Activated CD4-positive, alpha-beta memory T cell treated with anti-CD3 and anti-CD28 coated beads, Interleukin-2, amount 10 ng/mL, durations not matched to agents 7 days and 5 days (primary cell): Measurements from ENCODE around the gene GLP1R. TPM values are rescaled to one million over a fixed set of nuclear protein-coding genes. Genes with fewer than 3 reads are reported as not detected.

Experiments used
- CTCF ChIA-PET: fragments of 350-600 bp; sonication (Branson Sonifier 250); formaldehyde crosslinking; loops from one replicate; lab custom pipeline; 2021; ENCODE audit warnings: antibody characterized with exemption, inconsistent platforms; lab: Charles Lee
- POLR2A ChIA-PET: fragments of 350-600 bp; sonication (Branson Sonifier 250); formaldehyde crosslinking; loops from one replicate; lab custom pipeline; 2021; ENCODE audit warnings: antibody characterized with exemption; lab: Charles Lee
- DNase-seq: peaks from one replicate; pipeline ENCODE4 v3.0.0-alpha.2; 2020
- H3K27ac Mint-ChIP-seq: one replicate; pipeline ENCODE4 v1.8.0; 2021; ENCODE audit warnings: mild to moderate bottlenecking, mixed read lengths
- H3K27me3 Mint-ChIP-seq: one replicate; pipeline ENCODE4 v1.8.0; 2021; ENCODE audit warnings: mixed read lengths
- H3K36me3 Mint-ChIP-seq: one replicate; pipeline ENCODE4 v1.8.0; 2021; ENCODE audit warnings: low read depth, mixed read lengths
- H3K4me1 Mint-ChIP-seq: one replicate; pipeline ENCODE4 v1.8.0; 2021; ENCODE audit warnings: mixed read lengths
- H3K4me3 Mint-ChIP-seq: one replicate; pipeline ENCODE4 v1.8.0; 2021; ENCODE audit warnings: mild to moderate bottlenecking, mixed read lengths
- H3K9me3 Mint-ChIP-seq: one replicate; pipeline ENCODE4 v1.8.0; 2021; ENCODE audit warnings: mixed read lengths
- total RNA-seq, 2 experiments: library from RNA; stranded (reverse); gene quantifications; one replicate each; pipeline ENCODE4 v1.2.3, GENCODE V29; 2021

Gene GLP1R
- total RNA-seq, 2 experiments from 2014 or later: not detected

DNA sequence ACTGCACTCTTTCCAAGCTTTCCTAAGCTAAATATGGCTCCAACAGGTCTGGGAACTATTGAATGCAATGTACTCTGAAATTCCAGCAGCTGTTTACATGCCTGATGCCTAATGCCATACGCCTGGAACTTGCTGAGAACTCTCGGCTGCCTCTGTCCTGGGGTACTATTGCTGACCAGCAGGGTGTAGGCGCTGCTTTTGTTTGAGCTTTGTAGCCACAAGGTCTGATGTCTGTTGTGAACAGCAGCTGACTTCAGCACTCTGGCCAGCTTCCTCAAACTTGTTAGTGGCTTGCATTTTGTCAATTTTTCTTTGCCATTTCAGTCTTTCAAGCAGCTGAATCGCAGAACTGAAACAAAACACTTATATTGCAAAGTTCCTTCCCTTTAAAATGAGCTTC, 39.8 kb downstream of the GLP1R start:
- H3K9me3 Mint-ChIP-seq: no peaks in the 10 kb centered on the region
- no peak overlapping the region for H3K27ac Mint-ChIP-seq
- H3K4me3 Mint-ChIP-seq: no peak overlapping the region
- H3K27me3 Mint-ChIP-seq: peaks cover 68% of the 10 kb centered on the region
- H3K36me3 Mint-ChIP-seq: no peaks in the 10 kb centered on the region
- ChIA-PET POLR2A (interaction anchor here (2.1 kb wide), 1 partner anchor 26 kb away, joined by 8 read pairs; the partner anchor contains the start of gene SAYSD1), CTCF (interaction anchor here (1.0 to 1.6 kb wide), 3 partner anchors 14 to 215 kb away, joined by 3 to 4 read pairs (median 4); no protein-coding TSS in a partner anchor)
- peaks cover 11% of the 10 kb centered on the region for H3K4me1 Mint-ChIP-seq
- no peak for DNase-seq

DNA sequence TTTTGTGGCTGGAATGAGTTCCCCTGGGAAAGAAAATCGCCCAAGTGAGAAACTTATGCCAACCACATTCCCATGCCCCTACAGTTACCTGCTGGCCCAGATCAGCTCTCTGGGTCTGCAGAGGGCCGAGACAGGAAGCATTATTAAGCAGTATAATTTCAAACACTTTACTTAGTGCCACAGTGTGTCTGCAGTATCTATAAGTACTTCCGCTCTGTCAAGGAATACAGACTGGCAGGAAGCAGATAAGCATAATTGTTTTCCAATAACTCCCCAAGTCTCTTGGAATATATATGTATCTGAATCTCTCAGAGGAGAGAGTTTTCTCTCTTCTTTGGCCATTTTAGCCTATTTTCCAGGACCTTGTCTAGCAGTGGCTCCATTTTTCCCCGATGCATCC, 41.5 kb downstream of the GLP1R start:
- Mint-ChIP-seq H3K27me3 (peaks cover 66% of the 10 kb centered on the region), H3K4me3 (no peak overlapping the region), H3K27ac (no peak overlapping the region), H3K9me3 (no peaks in the 10 kb centered on the region), H3K4me1 (peaks cover 11% of the 10 kb centered on the region), H3K36me3 (no peaks in the 10 kb centered on the region)
- DNase-seq: no peak
- CTCF ChIA-PET: interaction anchor here (1.5 kb wide), 1 partner anchor 218 kb away, joined by 3 read pairs; no protein-coding TSS in a partner anchor
- POLR2A ChIA-PET: no interaction called here

DNA sequence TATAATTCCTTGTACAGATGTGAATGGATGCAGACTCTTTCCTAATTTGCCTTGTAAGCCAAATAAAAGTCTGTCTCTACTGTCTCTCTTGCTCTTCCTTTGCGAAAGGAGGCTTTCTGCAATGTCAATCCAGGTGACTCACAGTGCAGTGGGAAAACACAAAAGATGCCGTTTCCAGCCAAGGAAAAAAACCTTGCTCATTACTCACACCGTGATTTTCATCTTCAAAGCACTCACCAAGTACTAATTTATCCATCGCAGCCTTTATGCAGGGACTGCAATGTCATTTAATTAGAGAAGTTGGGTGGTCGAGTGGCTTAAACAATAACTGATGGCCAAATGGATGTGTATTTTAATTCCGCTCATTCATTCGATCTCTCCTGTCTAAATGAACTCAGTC, 42.6 kb downstream of the GLP1R start:
- H3K4me1 Mint-ChIP-seq: peaks cover 7% of the 10 kb centered on the region
- H3K36me3 Mint-ChIP-seq: no peaks in the 10 kb centered on the region
- no peak for DNase-seq
- CTCF ChIA-PET: interaction anchor here (1.5 kb wide), 1 partner anchor 217 kb away, joined by 3 read pairs; no protein-coding TSS in a partner anchor
- H3K9me3 Mint-ChIP-seq: no peaks in the 10 kb centered on the region
- H3K27ac Mint-ChIP-seq: no peak overlapping the region
- H3K27me3 Mint-ChIP-seq: peaks cover 57% of the 10 kb centered on the region
- H3K4me3 Mint-ChIP-seq: no peak overlapping the region
- POLR2A ChIA-PET: no interaction called here

DNA sequence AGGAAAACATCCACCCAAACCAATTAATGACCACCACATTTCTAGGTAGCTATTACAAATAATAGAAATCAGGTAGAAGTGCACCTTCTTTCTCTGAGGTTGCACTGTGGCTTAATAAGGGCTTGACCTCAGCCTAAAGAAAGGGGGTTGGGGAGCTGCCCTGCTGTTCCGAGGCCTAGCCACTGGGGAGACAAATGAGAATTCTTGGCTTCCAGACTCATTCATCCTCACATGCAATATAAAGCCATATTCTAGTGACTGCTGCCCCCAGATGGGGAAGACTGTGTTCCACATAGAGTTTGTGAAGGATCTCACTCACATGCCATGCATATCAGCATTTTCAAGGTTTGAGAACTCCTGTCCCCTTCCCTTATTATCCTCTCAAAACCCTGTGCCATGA, 43.5 kb downstream of the GLP1R start:
- POLR2A ChIA-PET: no interaction called here
- H3K27me3 Mint-ChIP-seq: peaks cover 48% of the 10 kb centered on the region
- H3K4me1 Mint-ChIP-seq: no peaks in the 10 kb centered on the region
- no peak overlapping the region for H3K4me3 Mint-ChIP-seq
- no peak overlapping the region for H3K27ac Mint-ChIP-seq
- H3K9me3 Mint-ChIP-seq: no peaks in the 10 kb centered on the region
- CTCF ChIA-PET: no interaction called here
- no peaks in the 10 kb centered on the region for H3K36me3 Mint-ChIP-seq
- no peak for DNase-seq

DNA sequence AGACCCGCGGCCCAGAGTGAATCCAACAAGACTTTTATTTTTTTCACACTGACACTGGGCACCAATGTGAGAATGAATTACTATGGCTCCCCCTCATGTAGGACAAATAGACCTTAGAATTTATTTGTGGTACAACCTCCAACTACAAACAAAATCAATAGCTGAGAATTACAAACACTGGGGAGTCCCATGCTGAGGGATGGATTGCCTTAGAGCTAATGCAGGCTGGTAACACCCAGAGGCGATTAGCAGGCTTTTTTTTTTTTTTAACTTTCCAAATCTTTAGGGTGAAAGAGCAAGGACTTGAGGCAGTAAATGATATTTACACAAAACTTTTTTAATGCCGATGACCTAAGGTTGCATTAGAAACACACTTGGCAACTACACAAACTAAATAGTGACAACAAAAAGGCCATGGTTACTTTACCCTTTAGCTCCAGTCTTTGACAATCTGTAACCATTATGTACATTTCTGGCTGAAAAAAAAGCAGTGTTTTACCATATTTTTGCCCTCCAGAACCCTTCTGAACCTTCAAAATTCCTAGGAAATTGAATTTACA, 44.6 kb downstream of the GLP1R start:
- H3K4me3 Mint-ChIP-seq: no peak overlapping the region
- DNase-seq: no peak

DNA sequence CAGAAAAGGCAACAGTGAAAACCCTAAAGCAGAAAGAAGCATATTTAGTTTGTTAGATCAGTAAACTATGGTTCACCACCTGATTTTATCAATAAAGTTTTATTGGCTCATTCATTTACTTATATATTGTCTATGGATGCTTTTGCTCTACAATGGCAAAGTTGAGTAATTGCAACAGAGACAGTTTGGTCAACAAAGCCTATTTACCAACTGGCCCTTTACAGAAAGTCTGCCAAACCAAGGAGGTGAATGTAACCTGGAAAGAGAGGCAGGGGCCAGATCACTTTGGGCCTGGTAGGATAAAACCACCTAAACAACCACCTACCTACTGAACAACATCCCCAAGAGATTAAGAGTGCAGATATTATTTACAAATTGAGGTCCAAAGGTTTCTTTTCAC, 47.0 kb downstream of the GLP1R start:
- DNase-seq: no peak
- Mint-ChIP-seq H3K4me3 (no peak overlapping the region), H3K4me1 (peaks cover 3% of the 10 kb centered on the region), H3K36me3 (no peaks in the 10 kb centered on the region), H3K9me3 (no peaks in the 10 kb centered on the region), H3K27me3 (peaks cover 19% of the 10 kb centered on the region), H3K27ac (no peak overlapping the region)
- POLR2A ChIA-PET: no interaction called here
- CTCF ChIA-PET: no interaction called here

More for the DNA sequence above, 44.6 kb downstream of the GLP1R start:
- Mint-ChIP-seq H3K27ac (no peak overlapping the region), H3K36me3 (no peaks in the 10 kb centered on the region), H3K9me3 (no peaks in the 10 kb centered on the region), H3K27me3 (peaks cover 37% of the 10 kb centered on the region), H3K4me1 (no peaks in the 10 kb centered on the region)
- ChIA-PET CTCF (no interaction called here), POLR2A (interaction anchor here (0.6 kb wide), 1 partner anchor 1567 kb away, joined by 3 read pairs; no protein-coding TSS in a partner anchor)

DNA sequence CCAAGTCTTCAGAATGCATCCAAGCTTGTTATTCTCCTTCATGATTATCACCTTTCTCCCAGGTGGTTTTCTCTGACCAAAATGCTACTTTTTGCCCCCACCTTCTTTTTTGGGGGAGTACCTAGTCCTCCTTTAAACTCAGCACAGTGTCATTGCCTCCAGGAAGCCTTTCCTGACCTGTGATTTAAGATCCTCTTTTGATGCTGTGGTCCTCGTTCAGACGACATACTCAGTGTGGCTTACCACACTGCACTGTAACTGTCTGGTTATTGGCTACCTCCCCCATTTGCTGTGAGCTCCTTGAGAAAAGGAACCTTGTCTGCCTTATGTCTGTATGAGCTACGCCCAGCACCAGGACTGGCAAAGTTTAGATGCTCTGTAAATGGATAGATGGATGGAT, 51.8 kb downstream of the GLP1R start:
- peaks cover 3% of the 10 kb centered on the region for H3K4me1 Mint-ChIP-seq
- no peak overlapping the region for H3K27ac Mint-ChIP-seq
- no peaks in the 10 kb centered on the region for H3K9me3 Mint-ChIP-seq
- H3K4me3 Mint-ChIP-seq: no peak overlapping the region
- DNase-seq: no peak
- ChIA-PET POLR2A (interaction anchor here (0.8 to 1.0 kb wide), 2 partner anchors 11 to 16 kb away, joined by 3 read pairs; no protein-coding TSS in a partner anchor), CTCF (interaction anchor here (0.6 kb wide), 1 partner anchor 36 kb away, joined by 4 read pairs; no protein-coding TSS in a partner anchor)
- peaks cover 9% of the 10 kb centered on the region for H3K36me3 Mint-ChIP-seq
- H3K27me3 Mint-ChIP-seq: no peaks in the 10 kb centered on the region

DNA sequence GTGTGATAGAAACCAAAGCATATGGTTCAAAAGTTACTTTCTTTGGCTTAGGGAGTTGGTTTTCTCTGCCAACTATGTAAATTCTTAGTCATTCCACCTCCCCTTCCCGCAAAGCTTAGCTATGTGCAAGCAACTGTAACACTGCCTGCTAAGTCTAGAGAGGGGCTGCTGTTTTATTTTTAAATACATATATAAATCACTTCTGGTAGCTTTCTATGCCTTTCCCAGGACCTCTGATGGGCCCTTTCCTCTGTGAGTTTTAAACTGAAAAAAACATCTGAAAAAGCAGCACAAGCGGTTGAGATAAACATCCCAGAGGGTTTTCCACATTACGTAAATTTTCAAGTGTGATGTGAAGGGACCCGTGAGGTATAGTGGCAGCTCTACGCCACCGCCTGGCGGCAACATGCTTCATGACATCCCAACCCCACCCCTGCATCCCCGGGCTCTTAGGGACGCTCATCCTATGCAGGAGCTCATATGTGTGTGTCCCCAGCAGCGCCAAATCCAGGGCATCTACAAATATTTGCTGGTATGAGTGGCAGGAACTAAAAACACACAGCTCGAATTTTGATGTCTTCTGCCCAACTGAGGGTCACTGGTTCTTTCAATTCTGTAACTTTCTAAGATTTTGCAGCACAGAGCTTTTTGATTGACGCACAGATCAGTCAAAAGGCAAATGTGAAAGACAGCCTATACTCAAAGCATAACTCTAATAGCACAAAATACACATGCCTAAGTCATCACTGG, 53.7 kb downstream of the GLP1R start:
- peaks cover 11% of the 10 kb centered on the region for H3K36me3 Mint-ChIP-seq
- ChIA-PET CTCF (interaction anchor here (1.0 to 2.0 kb wide), 6 partner anchors 9 to 230 kb away, joined by 3 to 12 read pairs (median 4); partner anchors contain the start of gene SAYSD1), POLR2A (interaction anchor here (1.9 to 2.1 kb wide), 2 partner anchors 9 to 12 kb away, joined by 7 to 9 read pairs; partner anchors contain the start of gene SAYSD1)
- peaks cover 3% of the 10 kb centered on the region for H3K4me1 Mint-ChIP-seq
- H3K4me3 Mint-ChIP-seq: no peak overlapping the region
- no peaks in the 10 kb centered on the region for H3K9me3 Mint-ChIP-seq
- H3K27me3 Mint-ChIP-seq: no peaks in the 10 kb centered on the region
- DNase-seq: no peak
- H3K27ac Mint-ChIP-seq: no peak overlapping the region

DNA sequence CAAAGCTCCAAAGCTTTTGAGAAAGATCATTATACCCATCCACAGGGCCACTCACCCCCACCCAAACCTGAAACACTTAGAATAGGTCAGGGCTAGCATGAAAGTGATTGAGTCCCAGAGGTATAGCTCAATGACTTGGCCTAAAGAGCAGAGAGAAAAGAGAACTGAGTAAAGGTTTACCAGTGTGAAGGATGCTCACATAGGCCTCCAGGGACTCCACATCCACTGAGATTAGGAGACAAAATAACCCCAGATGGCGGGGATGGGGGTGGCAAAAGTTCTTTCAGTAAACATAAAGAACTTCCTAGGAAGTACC, 54.2 kb downstream of the GLP1R start:
- H3K9me3 Mint-ChIP-seq: no peaks in the 10 kb centered on the region
- peaks cover 3% of the 10 kb centered on the region for H3K4me1 Mint-ChIP-seq
- H3K36me3 Mint-ChIP-seq: peaks cover 11% of the 10 kb centered on the region
- H3K4me3 Mint-ChIP-seq: no peak overlapping the region
- ChIA-PET CTCF (interaction anchor here (1.0 to 2.0 kb wide), 5 partner anchors 9 to 230 kb away, joined by 3 to 12 read pairs (median 4); partner anchors contain the start of gene SAYSD1), POLR2A (interaction anchor here (1.9 to 2.1 kb wide), 2 partner anchors 9 to 12 kb away, joined by 7 to 9 read pairs; partner anchors contain the start of gene SAYSD1)
- H3K27me3 Mint-ChIP-seq: no peaks in the 10 kb centered on the region
- no peak for DNase-seq
- H3K27ac Mint-ChIP-seq: no peak overlapping the region

DNA sequence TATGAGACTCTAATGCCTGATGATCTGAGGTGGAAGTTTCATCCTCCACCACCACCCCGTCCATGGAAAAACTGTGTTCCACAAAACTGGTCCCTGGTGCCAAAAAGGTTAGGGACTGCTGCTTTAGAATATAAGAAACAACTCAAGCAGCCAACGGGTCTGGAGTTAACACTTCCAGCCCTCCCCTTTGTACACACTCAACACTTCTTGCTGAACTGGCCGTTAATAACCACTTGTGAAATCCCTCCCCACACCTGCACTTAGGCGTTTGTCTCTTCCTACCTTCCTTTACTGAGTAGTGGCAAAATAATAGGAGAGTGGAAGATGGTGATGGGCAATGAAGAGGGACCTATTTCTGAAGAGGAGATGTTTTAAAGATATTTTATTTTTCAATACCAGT, 55.9 kb downstream of the GLP1R start:
- H3K27ac Mint-ChIP-seq: no peak overlapping the region
- H3K4me3 Mint-ChIP-seq: no peak overlapping the region
- DNase-seq: no peak
- ChIA-PET CTCF (no interaction called here), POLR2A (no interaction called here)
- H3K4me1 Mint-ChIP-seq: peaks cover 3% of the 10 kb centered on the region
- H3K27me3 Mint-ChIP-seq: no peaks in the 10 kb centered on the region
- H3K9me3 Mint-ChIP-seq: no peaks in the 10 kb centered on the region
- peaks cover 17% of the 10 kb centered on the region for H3K36me3 Mint-ChIP-seq

DNA sequence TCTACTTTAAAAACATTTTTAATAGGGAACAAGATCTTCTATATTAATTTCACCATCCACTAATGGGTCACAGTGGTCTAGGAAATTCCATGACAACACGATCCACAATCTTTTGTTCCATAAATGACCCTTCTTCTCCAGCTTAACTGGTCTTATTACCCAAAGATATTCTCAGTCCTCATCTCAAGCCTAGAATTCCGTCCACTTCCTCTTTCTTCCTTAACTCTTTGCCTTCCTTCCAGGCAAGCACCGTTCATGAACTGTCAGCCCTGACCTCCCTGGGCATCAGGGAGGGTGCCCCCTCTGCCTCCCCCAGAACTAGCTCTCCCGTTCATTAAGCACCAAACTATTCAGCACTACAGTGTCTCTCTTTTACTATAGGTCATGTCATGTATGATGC, 58.5 kb downstream of the GLP1R start:
- ChIA-PET POLR2A (no interaction called here), CTCF (no interaction called here)
- peaks cover 20% of the 10 kb centered on the region for H3K4me1 Mint-ChIP-seq
- H3K27ac Mint-ChIP-seq: no peak overlapping the region
- no peaks in the 10 kb centered on the region for H3K9me3 Mint-ChIP-seq
- peaks cover 20% of the 10 kb centered on the region for H3K36me3 Mint-ChIP-seq
- H3K27me3 Mint-ChIP-seq: no peaks in the 10 kb centered on the region
- no peak for DNase-seq
- H3K4me3 Mint-ChIP-seq: no peak overlapping the region

DNA sequence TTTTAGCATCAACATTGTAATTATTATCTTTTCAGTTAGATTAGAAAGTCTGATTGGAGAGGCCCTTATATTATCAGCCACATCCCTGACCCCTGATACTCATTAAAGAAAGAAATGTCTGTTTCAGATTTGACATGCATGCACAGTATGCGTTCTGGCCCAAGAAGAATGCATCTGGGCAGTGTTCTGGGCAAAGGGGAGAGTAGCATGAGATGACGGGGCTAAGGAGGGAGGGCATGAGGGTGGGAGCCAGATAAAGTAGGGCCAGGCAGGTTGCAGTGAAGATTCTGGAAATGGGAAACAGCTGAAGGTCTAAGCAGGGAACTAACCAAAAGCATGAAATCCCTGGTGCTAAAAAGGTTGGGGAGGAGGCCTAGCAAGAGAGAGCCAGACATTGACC, 59.1 kb downstream of the GLP1R start:
- DNase-seq: no peak
- Mint-ChIP-seq H3K27ac (no peak overlapping the region), H3K27me3 (no peaks in the 10 kb centered on the region), H3K9me3 (no peaks in the 10 kb centered on the region), H3K4me3 (no peak overlapping the region), H3K36me3 (peaks cover 25% of the 10 kb centered on the region), H3K4me1 (peaks cover 26% of the 10 kb centered on the region)
- POLR2A ChIA-PET: no interaction called here
- CTCF ChIA-PET: no interaction called here

DNA sequence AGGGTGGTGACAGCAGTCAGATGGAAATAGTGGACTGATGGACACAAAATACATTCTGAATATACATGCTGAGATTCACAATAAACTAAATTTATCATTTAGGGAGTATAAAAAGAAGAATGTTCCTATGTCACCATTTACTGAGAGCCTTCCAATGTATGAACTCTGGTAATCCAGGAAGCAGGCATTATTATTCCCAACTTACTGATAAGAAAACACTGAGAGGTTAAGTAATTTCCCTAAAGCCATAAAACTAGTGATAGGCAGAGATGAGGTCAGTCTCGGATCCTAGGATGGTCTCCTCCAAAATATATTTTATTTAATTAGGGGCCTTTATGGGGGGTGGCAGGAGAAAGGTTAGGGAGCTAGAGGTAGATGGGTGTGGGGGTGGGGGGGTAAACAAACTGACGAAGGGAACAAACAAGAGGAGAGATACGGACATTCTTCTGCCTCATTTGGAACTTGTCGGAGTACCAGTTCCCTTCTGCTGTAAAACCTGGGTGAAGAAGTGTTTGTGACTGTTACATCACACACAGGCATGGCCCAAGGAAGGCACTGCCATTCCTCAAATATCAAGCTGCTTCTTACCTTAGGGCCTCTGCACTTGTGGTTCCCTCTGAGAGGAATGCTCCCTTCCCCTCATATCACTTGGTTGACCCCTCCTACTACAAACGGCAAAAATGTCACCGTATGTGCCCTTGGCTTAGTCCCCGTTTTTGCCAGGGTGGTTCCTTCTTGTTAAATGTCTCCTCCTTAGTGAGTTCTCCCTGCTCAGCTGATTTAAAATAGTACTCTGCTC, 59.7 kb downstream of the GLP1R start:
- no peak overlapping the region for H3K4me3 Mint-ChIP-seq
- POLR2A ChIA-PET: no interaction called here
- H3K36me3 Mint-ChIP-seq: peaks cover 26% of the 10 kb centered on the region
- no peaks in the 10 kb centered on the region for H3K9me3 Mint-ChIP-seq
- no peak for DNase-seq
- no peaks in the 10 kb centered on the region for H3K27me3 Mint-ChIP-seq
- H3K27ac Mint-ChIP-seq: no peak overlapping the region
- peaks cover 30% of the 10 kb centered on the region for H3K4me1 Mint-ChIP-seq
- CTCF ChIA-PET: no interaction called here
